ENCODE measurements around the gene ABHD14A. TPM values are rescaled to one million over a fixed set of nuclear protein-coding genes. Genes with fewer than 3 reads are reported as not detected.

ABHD14A gene
- total and polyA plus RNA-seq, 2 of the 13 experiments (the other 11 are each of a cell fraction or from before 2014, with no cell fraction given), result 29.5 to 46.9 TPM

DNA sequence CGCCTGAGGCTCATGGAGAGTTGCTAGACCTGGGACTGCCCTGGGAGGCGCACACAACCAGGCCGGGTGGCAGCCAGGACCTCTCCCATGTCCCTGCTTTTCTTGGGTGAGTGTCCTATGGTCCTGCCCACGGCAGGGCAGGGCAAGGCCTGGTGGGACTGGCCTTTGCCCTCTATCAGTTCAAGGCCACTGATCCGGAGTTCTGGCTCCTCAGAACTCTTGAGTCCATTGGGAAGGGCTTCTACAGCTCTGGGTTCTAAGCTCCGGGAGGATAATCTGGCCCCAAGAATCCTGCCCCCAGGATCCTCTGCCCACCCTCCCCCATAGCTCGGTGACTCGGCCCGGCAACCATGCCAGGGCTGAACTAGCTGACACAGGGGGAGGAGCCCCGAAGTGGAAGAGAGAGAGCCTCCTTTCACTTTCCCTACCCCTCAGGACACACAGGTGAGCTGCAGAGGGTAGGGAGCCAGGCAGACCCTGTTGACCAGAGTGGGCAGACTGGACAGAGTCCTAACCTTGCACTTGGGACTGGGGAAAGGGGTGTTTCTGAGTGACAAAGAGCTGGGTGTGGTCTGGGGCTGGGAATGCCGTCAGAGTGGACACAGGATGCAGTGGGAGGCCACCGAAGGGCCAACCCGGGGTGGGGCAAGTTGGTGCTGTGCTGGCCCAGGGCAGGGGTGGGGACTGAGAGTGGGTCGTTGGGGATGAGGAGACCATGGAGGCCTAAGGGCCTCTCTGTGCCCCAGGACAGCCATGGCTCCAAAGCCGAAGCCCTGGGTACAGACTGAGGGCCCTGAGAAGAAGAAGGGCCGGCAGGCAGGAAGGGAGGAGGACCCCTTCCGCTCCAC is 32.0 kb upstream of the ABHD14A start (continued):
- TF ChIP-seq, protein P1, sequence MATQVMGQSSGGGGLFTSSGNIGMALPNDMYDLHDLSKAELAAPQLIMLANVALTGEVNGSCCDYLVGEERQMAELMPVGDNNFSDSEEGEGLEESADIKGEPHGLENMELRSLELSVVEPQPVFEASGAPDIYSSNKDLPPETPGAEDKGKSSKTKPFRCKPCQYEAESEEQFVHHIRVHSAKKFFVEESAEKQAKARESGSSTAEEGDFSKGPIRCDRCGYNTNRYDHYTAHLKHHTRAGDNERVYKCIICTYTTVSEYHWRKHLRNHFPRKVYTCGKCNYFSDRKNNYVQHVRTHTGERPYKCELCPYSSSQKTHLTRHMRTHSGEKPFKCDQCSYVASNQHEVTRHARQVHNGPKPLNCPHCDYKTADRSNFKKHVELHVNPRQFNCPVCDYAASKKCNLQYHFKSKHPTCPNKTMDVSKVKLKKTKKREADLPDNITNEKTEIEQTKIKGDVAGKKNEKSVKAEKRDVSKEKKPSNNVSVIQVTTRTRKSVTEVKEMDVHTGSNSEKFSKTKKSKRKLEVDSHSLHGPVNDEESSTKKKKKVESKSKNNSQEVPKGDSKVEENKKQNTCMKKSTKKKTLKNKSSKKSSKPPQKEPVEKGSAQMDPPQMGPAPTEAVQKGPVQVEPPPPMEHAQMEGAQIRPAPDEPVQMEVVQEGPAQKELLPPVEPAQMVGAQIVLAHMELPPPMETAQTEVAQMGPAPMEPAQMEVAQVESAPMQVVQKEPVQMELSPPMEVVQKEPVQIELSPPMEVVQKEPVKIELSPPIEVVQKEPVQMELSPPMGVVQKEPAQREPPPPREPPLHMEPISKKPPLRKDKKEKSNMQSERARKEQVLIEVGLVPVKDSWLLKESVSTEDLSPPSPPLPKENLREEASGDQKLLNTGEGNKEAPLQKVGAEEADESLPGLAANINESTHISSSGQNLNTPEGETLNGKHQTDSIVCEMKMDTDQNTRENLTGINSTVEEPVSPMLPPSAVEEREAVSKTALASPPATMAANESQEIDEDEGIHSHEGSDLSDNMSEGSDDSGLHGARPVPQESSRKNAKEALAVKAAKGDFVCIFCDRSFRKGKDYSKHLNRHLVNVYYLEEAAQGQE (IDR thresholded peaks at IDR 0.05; ENCODE audit: borderline replicate concordance in 1 of 2, low read depth in 1 of 2, low read length in 2 of 2), result peak in 1 of 2 experiments; percentile 50; a peak in 1 of 4 replicates
- no peak for TF ChIP-seq KLF15 (CRISPR knock-in tag; IDR thresholded peaks at IDR 0.05; ENCODE audit: borderline replicate concordance)
- 0 out of 2 replicates have a peak, but pooled peaks have one; percentile 19 for TF ChIP-seq NCOR1 (IDR thresholded peaks at IDR 0.05; ENCODE audit: borderline replicate concordance, low read length)
- 0 out of 2 replicates have a peak, but pooled peaks have one; percentile 25 for TF ChIP-seq ZNF674 (CRISPR knock-in tag; IDR thresholded peaks at IDR 0.05; ENCODE audit: low read depth)
- TF ChIP-seq SP1 (IDR thresholded peaks at IDR 0.05), result no peak
- TF ChIP-seq SP1 (CRISPR knock-in tag; IDR thresholded peaks at IDR 0.05), result no peak
- no peak for TF ChIP-seq NKX3-1 (CRISPR knock-in tag; IDR thresholded peaks at IDR 0.05)
- peak; percentile 49; the same call in 1 of the 2 replicates for TF ChIP-seq ZFY (CRISPR knock-in tag; IDR thresholded peaks at IDR 0.05)
- no peak for TF ChIP-seq ZNF850 (CRISPR knock-in tag; conservative IDR thresholded peaks at IDR 0.05)
- TF ChIP-seq TP53 (CRISPR knock-in tag; conservative IDR thresholded peaks at IDR 0.05), result no peak
- peak; percentile 18; the same call in 1 of the 2 replicates for TF ChIP-seq BCL6 (CRISPR knock-in tag; IDR thresholded peaks at IDR 0.05)
- peak; percentile 7 for TF ChIP-seq TEAD3 (CRISPR knock-in tag; optimal IDR thresholded peaks at IDR 0.05; ENCODE audit: borderline replicate concordance)
- TF ChIP-seq ZNF614 (CRISPR knock-in tag; IDR thresholded peaks at IDR 0.05; ENCODE audit: borderline replicate concordance), result peak; percentile 61; the same call in 1 of the 2 replicates
- TF ChIP-seq, protein P2, sequence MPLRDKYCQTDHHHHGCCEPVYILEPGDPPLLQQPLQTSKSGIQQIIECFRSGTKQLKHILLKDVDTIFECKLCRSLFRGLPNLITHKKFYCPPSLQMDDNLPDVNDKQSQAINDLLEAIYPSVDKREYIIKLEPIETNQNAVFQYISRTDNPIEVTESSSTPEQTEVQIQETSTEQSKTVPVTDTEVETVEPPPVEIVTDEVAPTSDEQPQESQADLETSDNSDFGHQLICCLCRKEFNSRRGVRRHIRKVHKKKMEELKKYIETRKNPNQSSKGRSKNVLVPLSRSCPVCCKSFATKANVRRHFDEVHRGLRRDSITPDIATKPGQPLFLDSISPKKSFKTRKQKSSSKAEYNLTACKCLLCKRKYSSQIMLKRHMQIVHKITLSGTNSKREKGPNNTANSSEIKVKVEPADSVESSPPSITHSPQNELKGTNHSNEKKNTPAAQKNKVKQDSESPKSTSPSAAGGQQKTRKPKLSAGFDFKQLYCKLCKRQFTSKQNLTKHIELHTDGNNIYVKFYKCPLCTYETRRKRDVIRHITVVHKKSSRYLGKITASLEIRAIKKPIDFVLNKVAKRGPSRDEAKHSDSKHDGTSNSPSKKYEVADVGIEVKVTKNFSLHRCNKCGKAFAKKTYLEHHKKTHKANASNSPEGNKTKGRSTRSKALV (CRISPR knock-in tag; IDR thresholded peaks at IDR 0.05), result no peak
- TF ChIP-seq ARHGAP35 (CRISPR knock-in tag; IDR thresholded peaks at IDR 0.05; ENCODE audit: borderline replicate concordance), result 0 out of 2 replicates have a peak, but pooled peaks have one; percentile 6
- TF ChIP-seq ZNF350 (CRISPR knock-in tag; IDR thresholded peaks at IDR 0.05; ENCODE audit: borderline replicate concordance, low read depth), result no peak
- TF ChIP-seq, protein P3, sequence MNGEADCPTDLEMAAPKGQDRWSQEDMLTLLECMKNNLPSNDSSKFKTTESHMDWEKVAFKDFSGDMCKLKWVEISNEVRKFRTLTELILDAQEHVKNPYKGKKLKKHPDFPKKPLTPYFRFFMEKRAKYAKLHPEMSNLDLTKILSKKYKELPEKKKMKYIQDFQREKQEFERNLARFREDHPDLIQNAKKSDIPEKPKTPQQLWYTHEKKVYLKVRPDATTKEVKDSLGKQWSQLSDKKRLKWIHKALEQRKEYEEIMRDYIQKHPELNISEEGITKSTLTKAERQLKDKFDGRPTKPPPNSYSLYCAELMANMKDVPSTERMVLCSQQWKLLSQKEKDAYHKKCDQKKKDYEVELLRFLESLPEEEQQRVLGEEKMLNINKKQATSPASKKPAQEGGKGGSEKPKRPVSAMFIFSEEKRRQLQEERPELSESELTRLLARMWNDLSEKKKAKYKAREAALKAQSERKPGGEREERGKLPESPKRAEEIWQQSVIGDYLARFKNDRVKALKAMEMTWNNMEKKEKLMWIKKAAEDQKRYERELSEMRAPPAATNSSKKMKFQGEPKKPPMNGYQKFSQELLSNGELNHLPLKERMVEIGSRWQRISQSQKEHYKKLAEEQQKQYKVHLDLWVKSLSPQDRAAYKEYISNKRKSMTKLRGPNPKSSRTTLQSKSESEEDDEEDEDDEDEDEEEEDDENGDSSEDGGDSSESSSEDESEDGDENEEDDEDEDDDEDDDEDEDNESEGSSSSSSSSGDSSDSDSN (CRISPR knock-in tag; IDR thresholded peaks at IDR 0.05), result 0 out of 2 replicates have a peak, but pooled peaks have one; percentile 6
- 0 out of 2 replicates have a peak, but pooled peaks have one; percentile 70 for TF ChIP-seq SMYD3 (CRISPR knock-in tag; IDR thresholded peaks at IDR 0.05)

Measured in HepG2 (cell line).